ENCODE measurements around the gene SELP. TPM values are rescaled to one million over a fixed set of nuclear protein-coding genes. Genes with fewer than 3 reads are reported as not detected.

The SELP gene
- total and polyA plus RNA-seq, 2 of the 8 experiments (the other 6 are each of a cell fraction or from before 2014, with no cell fraction given): not detected

GRCh38 chr1:169572187-169572586 lies 57.7 kb downstream of the SELP start (continued):
- TF ChIP-seq CHD7 (IDR thresholded peaks at IDR 0.05; ENCODE audit: insufficient replicate concordance, low read length): no peak
- no peak for TF ChIP-seq CHD2 (IDR thresholded peaks at IDR 0.05; ENCODE audit: low read length)
- TF ChIP-seq SAP30 (IDR thresholded peaks at IDR 0.05; ENCODE audit: insufficient read depth, insufficient replicate concordance, low read length): no peak
- no peak for TF ChIP-seq TEAD4 (IDR thresholded peaks at IDR 0.05; ENCODE audit: low read depth, low read length)
- TF ChIP-seq USF2 (IDR thresholded peaks at IDR 0.05; ENCODE audit: low read length): no peak
- TF ChIP-seq MAFK (IDR thresholded peaks at IDR 0.05; ENCODE audit: low read depth, low read length): no peak
- no peak for TF ChIP-seq RBBP5 (IDR thresholded peaks at IDR 0.05; ENCODE audit: borderline replicate concordance, low read depth, low read length)
- TF ChIP-seq RNF2 (IDR thresholded peaks at IDR 0.05; ENCODE audit: borderline replicate concordance, low read depth, low read length, missing control alignments, poor library complexity, severe bottlenecking): no peak
- TF ChIP-seq BRCA1 (IDR thresholded peaks at IDR 0.05; ENCODE audit: low read depth, low read length): no peak
